Transverse colon (tissue), 4 donors: ENCODE results near the gene CCDC110. TPM values are rescaled to one million over a fixed set of nuclear protein-coding genes. Genes with fewer than 3 reads are reported as not detected.
A peak's percentile ranks its signal among the peaks of the same experiment; 100 is the strongest.
"Not testable (repeated sequence)": the region's sequence is repeated elsewhere in the genome, so short reads cannot be mapped to it uniquely, and the experiment has no call there.

Source experiments
- DNase-seq: peaks from one replicate; pipeline ENCODE4 v3.0.0-alpha.2; 2019
- H3K27ac ChIP-seq, 4 donors: fragments of 200-600 bp; sonication (generic); 2 replicates each; pipeline ENCODE4 v1.5.1; 2016 to 2018; ENCODE audit warnings: inconsistent platforms in 4 of 4
- H3K27me3 ChIP-seq: fragments of 200-600 bp; sonication (generic); 2 replicates; pipeline ENCODE4 v1.5.1; 2017; ENCODE audit warnings: inconsistent platforms
- H3K36me3 ChIP-seq, 4 donors: fragments of 200-600 bp; sonication (generic); 2 replicates each; pipeline ENCODE4 v1.5.1; 2017 to 2019; ENCODE audit warnings: inconsistent platforms in 4 of 4
- H3K4me1 ChIP-seq, 4 donors: fragments of 200-600 bp; sonication (generic); 2 replicates each; pipeline ENCODE4 v1.5.1; 2017 to 2020; ENCODE audit warnings: inconsistent platforms in 4 of 4
- H3K4me3 ChIP-seq, 4 donors: fragments of 200-600 bp; sonication (generic); 1 replicate in 1 of 4; 2 replicates in 3 of 4; pipeline versions ENCODE4 v1.5.1 to v1.6.1; 2017 to 2019; ENCODE audit warnings: inconsistent platforms in 4 of 4
- H3K9me3 ChIP-seq, 2 donors: fragments of 200-600 bp; sonication (generic); 2 replicates each; pipeline ENCODE4 v1.5.1; 2017 to 2019; ENCODE audit warnings: inconsistent platforms in 2 of 2
- EP300 ChIP-seq: sonication (generic); formaldehyde crosslinking; IDR thresholded peaks from one replicate; pipeline ENCODE4 v1.6.1; 2017; ENCODE audit warnings: antibody characterized with exemption, low read depth
- POLR2A ChIP-seq: fragments of 450-650 bp; IDR thresholded peaks from one replicate; pipeline ENCODE4 v1.6.1; 2016; ENCODE audit warnings: antibody characterized with exemption, mild to moderate bottlenecking, moderate library complexity
- POLR2AphosphoS5 ChIP-seq, 3 donors: sonication (generic); formaldehyde crosslinking; IDR thresholded peaks; one replicate each; pipeline ENCODE4 v1.6.1; 2016; ENCODE audit warnings: antibody characterized with exemption in 3 of 3
- WGBS, 2 donors: methylation state at CpG; one replicate each; pipeline ENCODE4 v1.1.5; 2018; ENCODE audit warnings: low coverage in 1 of 2; 5-methylcytosine and 5-hydroxymethylcytosine counted together
- in situ Hi-C, 4 donors: fragments of 200-750 bp; cut with MboI; loops; one replicate each; pipeline versions ENCODE4 v1.15.0 to v1.15.1; 2017; ENCODE audit warnings: low sequenced_read_pairs in 3 of 4, low pct_ligation_motif_present in 1 of 4, low pct_unique_long_range_greater_than_20kb in 1 of 4
- intact Hi-C: fragments of 100-400 bp; cut with DNase I; formaldehyde crosslinking; loops from one replicate; pipeline ENCODE4 v1.15.1; 2023; ENCODE audit warnings: low total_unique reads
- total RNA-seq, 4 donors: library from RNA; depleted of rRNA; stranded (reverse); fragments of >200 nt; gene quantifications; one replicate each; pipeline ENCODE4 v1.1.0, GENCODE V29; 2016
- TF ChIP-seq, protein P1 (sequence below), 5 experiments: fragments of 200-600 bp in 3 of 5; fragments of 450-650 bp in 2 of 5; sonication (generic) in 3 of 5; IDR thresholded peaks; 1 replicate in 2 of 5; 2 replicates in 3 of 5; pipeline ENCODE4 v1.5.1; 2016 to 2017; ENCODE audit warnings: antibody characterized with exemption in 5 of 5, inconsistent platforms in 3 of 5, mild to moderate bottlenecking in 2 of 5, moderate library complexity in 1 of 5

The CCDC110 gene
- total RNA-seq, 4 donors from 2014 or later = 2.5 to 3.0 TPM; not detected in 2

DNA sequence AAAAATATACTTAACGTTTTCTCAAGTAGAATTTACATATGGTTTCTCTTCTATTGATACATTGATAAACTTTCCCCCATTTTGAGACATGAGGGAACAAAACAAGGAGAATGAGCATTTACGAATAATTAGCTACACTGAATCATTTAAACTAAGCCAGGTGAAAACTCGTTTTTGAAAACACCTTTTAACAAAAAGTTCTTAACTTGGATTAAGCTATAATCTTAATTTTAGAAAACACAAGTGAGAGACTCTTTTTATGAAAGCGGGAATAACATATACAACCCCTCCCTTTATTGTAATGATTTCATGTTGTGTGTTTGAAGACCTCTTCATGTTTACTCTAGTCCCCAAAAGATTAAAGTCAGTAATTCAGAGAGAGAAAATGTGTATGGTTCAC is 43.7 kb upstream of the CCDC110 start:
- peaks cover 12% of the 10 kb centered on the region for H3K27me3 ChIP-seq
- H3K9me3 ChIP-seq = no peaks in the 10 kb centered on the region
- WGBS, 2 donors = 72 to 81% methylated on average over 4 of the region's 4 CpGs
- H3K4me3 ChIP-seq = no peak overlapping the region
- H3K36me3 ChIP-seq = no peaks in the 10 kb centered on the region
- H3K4me1 ChIP-seq = peaks cover 0 to 22% (median 18%) of the 10 kb centered on the region in 4 donors
- in situ Hi-C loops = no loop called here
- TF ChIP-seq POLR2A (no peak), POLR2AphosphoS5 (IDR thresholded peaks at IDR 0.05) (no peak), EP300 (no peak)
- TF ChIP-seq, protein P1, sequence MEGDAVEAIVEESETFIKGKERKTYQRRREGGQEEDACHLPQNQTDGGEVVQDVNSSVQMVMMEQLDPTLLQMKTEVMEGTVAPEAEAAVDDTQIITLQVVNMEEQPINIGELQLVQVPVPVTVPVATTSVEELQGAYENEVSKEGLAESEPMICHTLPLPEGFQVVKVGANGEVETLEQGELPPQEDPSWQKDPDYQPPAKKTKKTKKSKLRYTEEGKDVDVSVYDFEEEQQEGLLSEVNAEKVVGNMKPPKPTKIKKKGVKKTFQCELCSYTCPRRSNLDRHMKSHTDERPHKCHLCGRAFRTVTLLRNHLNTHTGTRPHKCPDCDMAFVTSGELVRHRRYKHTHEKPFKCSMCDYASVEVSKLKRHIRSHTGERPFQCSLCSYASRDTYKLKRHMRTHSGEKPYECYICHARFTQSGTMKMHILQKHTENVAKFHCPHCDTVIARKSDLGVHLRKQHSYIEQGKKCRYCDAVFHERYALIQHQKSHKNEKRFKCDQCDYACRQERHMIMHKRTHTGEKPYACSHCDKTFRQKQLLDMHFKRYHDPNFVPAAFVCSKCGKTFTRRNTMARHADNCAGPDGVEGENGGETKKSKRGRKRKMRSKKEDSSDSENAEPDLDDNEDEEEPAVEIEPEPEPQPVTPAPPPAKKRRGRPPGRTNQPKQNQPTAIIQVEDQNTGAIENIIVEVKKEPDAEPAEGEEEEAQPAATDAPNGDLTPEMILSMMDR (IDR thresholded peaks at IDR 0.05) = no peak
- H3K27ac ChIP-seq = no peak overlapping the region
- no peak for DNase-seq
- intact Hi-C loops = no loop called here

DNA sequence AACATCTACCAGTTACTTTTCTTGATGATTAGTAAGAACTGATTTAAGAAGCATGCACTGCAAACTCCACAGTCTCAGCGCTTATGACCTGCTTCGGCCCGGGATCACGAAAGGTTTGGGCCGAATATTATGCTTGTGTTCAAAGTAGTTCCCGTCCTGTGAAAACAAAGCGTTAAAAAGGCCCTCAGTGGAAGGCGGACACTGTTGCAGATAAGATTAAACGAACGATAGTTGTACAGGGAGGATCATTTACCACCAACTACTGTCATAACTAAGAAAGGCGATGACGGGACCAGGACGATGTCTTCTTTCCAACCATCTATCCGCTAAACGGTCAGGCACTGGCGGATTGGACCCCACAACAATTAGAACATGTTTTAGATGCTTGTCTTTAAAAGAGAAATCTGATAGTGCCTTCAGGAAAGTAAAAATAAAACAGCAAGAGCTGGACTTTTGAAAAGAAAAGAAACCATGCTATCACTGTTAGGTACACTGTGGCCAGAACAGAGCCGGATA is 42.7 kb upstream of the CCDC110 start:
- Histone ChIP-seq H3K4me3 (peak overlapping the region in 1 of 4 donors; percentile 7), H3K27me3 (peaks cover 12% of the 10 kb centered on the region), H3K4me1 (peaks cover 0 to 22% (median 18%) of the 10 kb centered on the region in 4 donors), H3K36me3 (no peaks in the 10 kb centered on the region), H3K9me3 (no peaks in the 10 kb centered on the region), H3K27ac (peak overlapping the region; percentile 43 to 68 (median 52))
- in situ Hi-C loops (no loop called here), intact Hi-C loops (no loop called here)
- no peak for DNase-seq
- TF ChIP-seq, protein P1 (IDR thresholded peaks at IDR 0.05) = no peak
- TF ChIP-seq POLR2AphosphoS5 (IDR thresholded peaks at IDR 0.05) = no peak
- no peak for TF ChIP-seq EP300
- no peak for TF ChIP-seq POLR2A
- WGBS, 2 donors = 57 to 65% methylated on average over 17 of the region's 17 CpGs

DNA sequence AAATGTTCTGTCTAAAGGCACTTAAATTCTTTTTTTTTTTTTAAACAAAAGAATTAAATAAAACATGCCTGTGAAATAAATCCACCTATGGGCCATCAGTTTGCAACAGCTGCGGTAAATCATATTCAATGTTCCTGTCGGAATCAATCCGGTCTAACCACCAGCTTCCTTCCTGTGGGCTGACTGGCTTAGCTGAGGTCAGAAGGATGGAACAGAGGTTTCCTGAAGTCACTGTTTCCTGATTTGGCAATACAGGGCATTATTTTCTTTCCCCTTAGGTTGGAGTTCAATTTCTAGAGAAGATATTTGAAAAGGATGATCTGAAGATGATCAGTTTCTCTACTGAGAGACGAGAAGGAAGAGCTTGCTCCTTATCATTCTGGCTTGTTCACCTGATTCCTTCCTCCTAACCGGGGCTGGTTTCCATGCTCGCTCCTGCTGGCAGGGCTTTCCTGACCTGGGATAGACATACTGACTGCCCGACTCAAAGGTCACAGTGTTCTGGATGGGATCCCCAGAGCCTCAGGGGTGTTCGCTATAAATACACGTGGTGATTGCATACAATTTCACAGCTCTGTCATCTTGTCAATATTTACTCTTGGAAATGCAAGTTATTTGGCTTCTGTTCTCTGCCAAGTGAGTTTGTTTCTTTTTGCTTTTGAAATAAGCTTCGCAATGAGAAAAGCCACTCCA is 42.1 kb upstream of the CCDC110 start:
- 23 to 30% methylated on average over 7 to 10 of the region's 10 CpGs for WGBS, 2 donors
- peak; percentile 33 for DNase-seq
- Histone ChIP-seq H3K27me3 (peaks cover 12% of the 10 kb centered on the region), H3K36me3 (no peaks in the 10 kb centered on the region), H3K9me3 (no peaks in the 10 kb centered on the region), H3K4me1 (peaks cover 0 to 22% (median 18%) of the 10 kb centered on the region in 4 donors), H3K4me3 (peak overlapping the region in 1 of 4 donors; percentile 7), H3K27ac (peak overlapping the region; percentile 43 to 68 (median 52))
- intact Hi-C loops (no loop called here), in situ Hi-C loops (no loop called here)
- no peak for TF ChIP-seq EP300

DNA sequence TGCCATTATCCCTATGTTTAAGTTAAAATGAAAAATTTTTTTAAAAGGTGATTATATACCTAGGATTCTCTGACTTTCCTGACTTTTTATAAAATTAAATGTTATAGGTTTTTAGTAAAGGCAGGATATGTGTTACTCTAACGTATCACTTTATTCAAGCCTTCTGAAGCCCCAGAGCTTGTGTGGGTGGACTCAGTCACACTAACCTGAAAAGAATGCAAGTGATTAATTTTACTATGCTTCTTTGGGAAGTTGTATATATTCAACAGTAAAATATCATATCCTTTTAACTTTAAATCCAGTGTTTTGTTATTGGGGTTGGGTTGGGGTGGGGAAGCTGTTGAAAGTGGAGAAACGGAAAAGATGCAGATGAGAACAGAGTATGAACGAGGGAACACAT is 41.0 kb upstream of the CCDC110 start:
- intact Hi-C loops (no loop called here), in situ Hi-C loops (no loop called here)
- no peak for DNase-seq
- Histone ChIP-seq H3K27me3 (peaks cover 12% of the 10 kb centered on the region), H3K4me1 (peaks cover 0 to 22% (median 18%) of the 10 kb centered on the region in 4 donors), H3K4me3 (no peak overlapping the region), H3K9me3 (no peaks in the 10 kb centered on the region), H3K36me3 (no peaks in the 10 kb centered on the region), H3K27ac (peak overlapping the region in 3 of 4 donors; percentile 50 to 68 (median 55))
- 49 to 68% methylated on average over 3 of the region's 3 CpGs for WGBS, 2 donors
- no peak for TF ChIP-seq EP300

DNA sequence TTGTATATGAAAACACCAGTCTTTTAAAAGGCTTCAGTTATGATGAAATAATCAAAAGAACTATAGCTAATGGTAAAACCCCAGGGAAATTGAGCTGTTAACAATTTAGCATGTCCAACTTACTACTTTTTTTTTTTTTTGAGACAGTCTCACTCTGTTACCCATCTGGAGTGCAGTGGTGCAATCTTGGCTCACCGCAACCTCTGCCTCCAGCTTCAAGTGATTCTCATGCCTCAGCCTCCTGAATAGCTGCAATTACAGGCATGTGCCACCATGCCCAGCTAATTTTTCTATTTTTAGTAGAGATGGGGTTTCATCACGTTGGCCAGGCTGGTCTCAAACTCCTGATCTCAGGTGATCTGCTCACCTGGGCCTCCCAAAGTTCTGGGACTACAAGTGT is 39.7 kb upstream of the CCDC110 start:
- H3K27ac ChIP-seq = not testable (repeated sequence)

More for the DNA sequence above, 39.7 kb upstream of the CCDC110 start:
- WGBS, 2 donors = 72 to 74% methylated on average over 2 of the region's 2 CpGs
- H3K4me3 ChIP-seq, intact Hi-C loops, DNase-seq, H3K36me3 ChIP-seq, H3K9me3 ChIP-seq, in situ Hi-C loops: not testable (repeated sequence)
- Histone ChIP-seq H3K27me3 (peaks cover 11% of the 10 kb centered on the region), H3K4me1 (peaks cover 0 to 22% (median 18%) of the 10 kb centered on the region in 4 donors)
